Esophagus squamous epithelium (tissue), 4 donors: ENCODE results near the gene IGFBP5.

Experiments
- CTCF ChIP-seq, 6 experiments: fragments of 450-650 bp in 4 of 6; fragments of 200-600 bp in 2 of 6; sonication (generic) in 2 of 6; IDR thresholded peaks; one replicate each; pipeline ENCODE4 v1.5.1; 2016 to 2019; ENCODE audit warnings: antibody characterized with exemption in 6 of 6, mild to moderate bottlenecking in 4 of 6, moderate library complexity in 4 of 6
- POLR2A ChIP-seq, 4 donors: fragments of 450-650 bp; IDR thresholded peaks; one replicate each; pipeline ENCODE4 v1.6.1; 2017; ENCODE audit warnings: antibody characterized with exemption in 4 of 4, mild to moderate bottlenecking in 4 of 4, moderate library complexity in 3 of 4

GRCh38 chr2:216732334-216732733 is 37.0 kb upstream of the IGFBP5 start:
- no peak for TF ChIP-seq CTCF (IDR thresholded peaks at IDR 0.05)
- no peak for TF ChIP-seq POLR2A (IDR thresholded peaks at IDR 0.05)
